ENCODE results near the gene SLC9A1. TPM values are rescaled to one million over a fixed set of nuclear protein-coding genes. Genes with fewer than 3 reads are reported as not detected.
"Not testable (repeated sequence)": the region's sequence is repeated elsewhere in the genome, so short reads cannot be mapped to it uniquely, and the experiment has no call there.

Gene SLC9A1
- total RNA-seq = 10 to 100 TPM; 63.6 to 99.6 TPM

DNA sequence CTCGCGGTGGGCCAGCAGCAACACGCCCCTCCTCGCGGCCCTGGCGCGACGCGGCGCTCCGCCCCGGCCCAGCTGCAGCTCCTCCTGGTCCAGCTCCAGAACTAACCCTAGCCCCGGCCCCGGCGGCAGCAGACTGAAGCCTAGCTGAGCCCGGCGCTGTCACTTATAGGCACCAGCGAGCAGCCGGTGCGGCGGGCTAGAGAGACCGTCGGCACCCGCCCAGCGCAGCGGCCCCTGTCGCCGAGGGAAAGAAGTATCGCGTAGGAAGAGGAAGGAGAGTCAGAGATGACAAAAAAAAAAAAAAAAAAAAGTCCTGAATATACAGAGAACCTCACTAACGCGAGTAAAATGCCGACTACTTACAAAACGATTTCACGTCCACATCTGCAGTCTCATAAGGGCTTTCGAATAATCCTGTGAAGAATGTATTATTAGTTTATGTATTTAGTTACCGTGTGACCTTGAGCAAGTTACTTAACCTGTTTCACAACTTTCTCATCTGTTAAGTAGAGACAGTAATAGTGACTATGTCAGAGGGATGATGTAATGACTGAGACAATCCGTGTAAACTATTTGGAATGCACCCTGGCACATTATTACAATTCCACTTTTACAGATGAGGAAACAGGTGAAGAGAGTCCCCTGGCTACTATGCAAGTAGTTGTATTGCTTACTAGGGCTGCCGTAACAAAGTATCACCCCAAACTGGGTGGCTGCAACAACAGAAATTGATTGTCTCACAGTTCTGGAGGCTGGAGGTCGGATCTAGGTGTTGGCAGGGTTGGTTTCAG is at the start of gene SLC9A1:
SLC9A1 (minus strand) TSS at position 135 of the 791 bp plus-strand sequence. CDS start 791 bp downstream, outside the sequence.
- peak within 1 kb of the TSS; percentile 65 for H3K27ac ChIP-seq
- H3K4me1 ChIP-seq = peaks cover 29% of the 10 kb centered on the region
- intact Hi-C loops (cut with DNase I) = loop anchor here (5.0 kb wide), 1 partner anchor 43 kb away; no protein-coding TSS in a partner anchor
- peak within 1 kb of the TSS; percentile 83 for H3K4me3 ChIP-seq
- TF ChIP-seq, protein P1, sequence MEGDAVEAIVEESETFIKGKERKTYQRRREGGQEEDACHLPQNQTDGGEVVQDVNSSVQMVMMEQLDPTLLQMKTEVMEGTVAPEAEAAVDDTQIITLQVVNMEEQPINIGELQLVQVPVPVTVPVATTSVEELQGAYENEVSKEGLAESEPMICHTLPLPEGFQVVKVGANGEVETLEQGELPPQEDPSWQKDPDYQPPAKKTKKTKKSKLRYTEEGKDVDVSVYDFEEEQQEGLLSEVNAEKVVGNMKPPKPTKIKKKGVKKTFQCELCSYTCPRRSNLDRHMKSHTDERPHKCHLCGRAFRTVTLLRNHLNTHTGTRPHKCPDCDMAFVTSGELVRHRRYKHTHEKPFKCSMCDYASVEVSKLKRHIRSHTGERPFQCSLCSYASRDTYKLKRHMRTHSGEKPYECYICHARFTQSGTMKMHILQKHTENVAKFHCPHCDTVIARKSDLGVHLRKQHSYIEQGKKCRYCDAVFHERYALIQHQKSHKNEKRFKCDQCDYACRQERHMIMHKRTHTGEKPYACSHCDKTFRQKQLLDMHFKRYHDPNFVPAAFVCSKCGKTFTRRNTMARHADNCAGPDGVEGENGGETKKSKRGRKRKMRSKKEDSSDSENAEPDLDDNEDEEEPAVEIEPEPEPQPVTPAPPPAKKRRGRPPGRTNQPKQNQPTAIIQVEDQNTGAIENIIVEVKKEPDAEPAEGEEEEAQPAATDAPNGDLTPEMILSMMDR (IDR thresholded peaks at IDR 0.05) = peak; percentile 76
- H3K27me3 ChIP-seq = no peaks in the 10 kb centered on the region
- no peaks in the 10 kb centered on the region for H3K9me3 ChIP-seq
- H3K36me3 ChIP-seq = no peaks in the 10 kb centered on the region
- peak within 1 kb of the TSS; percentile 86 to 91 for H3K9ac ChIP-seq (ENCODE audit: low read depth in 2 of 2, low read length in 2 of 2)
- peak; percentile 96 for DNase-seq

DNA sequence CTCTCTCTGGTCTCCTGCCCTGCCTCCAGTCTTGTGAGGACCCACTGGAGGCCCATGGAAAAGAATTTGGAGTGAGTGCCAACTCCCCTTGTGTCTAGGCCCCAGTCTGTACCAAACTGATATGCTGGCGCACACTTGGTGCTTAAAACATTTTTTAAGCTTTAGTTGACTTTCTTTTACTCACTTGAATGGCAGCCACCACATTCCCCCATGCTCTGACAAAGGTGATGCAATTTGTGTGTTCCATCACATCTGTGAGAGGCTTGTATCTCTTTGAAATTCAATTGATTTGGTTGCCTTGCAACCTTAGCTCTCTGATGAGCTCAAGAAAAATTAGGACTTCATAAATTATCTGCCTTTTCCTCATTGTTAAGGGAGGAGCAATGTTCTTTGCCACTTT is 49.0 kb upstream of the SLC9A1 start:
- intact Hi-C loops (cut with DNase I) = no loop called here
- TF ChIP-seq, protein P1 (IDR thresholded peaks at IDR 0.05) = no peak
- H3K4me1 ChIP-seq = no peaks in the 10 kb centered on the region
- no peaks in the 10 kb centered on the region for H3K36me3 ChIP-seq
- no peak for DNase-seq
- no peak overlapping the region for H3K27ac ChIP-seq
- H3K27me3 ChIP-seq = no peaks in the 10 kb centered on the region
- H3K9ac ChIP-seq (ENCODE audit: low read depth in 2 of 2, low read length in 2 of 2) = no peak overlapping the region
- H3K4me3 ChIP-seq = no peak overlapping the region
- no peaks in the 10 kb centered on the region for H3K9me3 ChIP-seq

DNA sequence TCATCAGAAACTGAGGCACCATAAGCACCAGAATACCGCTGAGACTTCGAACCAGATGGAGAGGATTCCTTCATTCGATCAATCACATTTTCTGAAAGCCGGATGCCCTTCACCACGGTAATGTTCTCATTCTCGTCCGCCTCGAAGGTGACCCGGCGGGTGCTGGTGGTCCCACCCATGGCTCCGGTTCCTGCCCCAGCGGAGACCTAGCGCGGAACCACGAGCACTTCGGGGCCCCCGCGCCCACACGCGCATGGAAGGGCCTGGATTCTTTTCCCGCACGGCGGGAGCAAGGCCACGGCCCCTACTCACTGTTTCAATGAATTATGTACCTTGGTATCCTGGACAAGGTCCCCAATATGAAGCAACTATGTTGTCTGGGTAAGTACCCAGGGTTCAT is 46.4 kb upstream of the SLC9A1 start:
- H3K4me1 ChIP-seq = no peaks in the 10 kb centered on the region
- TF ChIP-seq, protein P1 (IDR thresholded peaks at IDR 0.05) = no peak
- H3K9me3 ChIP-seq = no peaks in the 10 kb centered on the region
- H3K4me3 ChIP-seq = no peak overlapping the region
- H3K27me3 ChIP-seq = no peaks in the 10 kb centered on the region
- intact Hi-C loops (cut with DNase I) = no loop called here
- no peak for DNase-seq
- no peak overlapping the region for H3K9ac ChIP-seq (ENCODE audit: low read depth in 2 of 2, low read length in 2 of 2)
- no peaks in the 10 kb centered on the region for H3K36me3 ChIP-seq
- H3K27ac ChIP-seq = no peak overlapping the region

DNA sequence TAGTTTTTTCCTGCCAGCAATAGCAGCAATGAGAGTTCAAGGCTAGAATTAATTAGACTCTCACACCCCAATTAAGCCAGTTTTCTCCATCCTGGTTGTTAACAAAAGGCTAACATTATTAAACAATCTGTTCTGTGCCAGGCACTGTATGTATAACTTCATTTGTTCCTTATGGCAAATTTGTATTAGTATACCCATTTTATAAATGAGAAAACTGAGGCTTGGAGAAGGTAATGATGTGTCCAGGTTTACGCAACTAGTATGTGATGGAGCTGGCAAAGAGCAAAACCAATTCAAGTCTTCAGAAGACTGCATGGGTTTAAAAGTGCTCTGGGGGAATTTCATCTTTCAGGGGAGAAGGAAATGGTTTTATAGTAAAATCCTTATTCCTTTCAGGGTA is 38.3 kb upstream of the SLC9A1 start:
- no peaks in the 10 kb centered on the region for H3K27me3 ChIP-seq
- H3K36me3 ChIP-seq = no peaks in the 10 kb centered on the region
- H3K27ac ChIP-seq = peak overlapping the region; percentile 86
- H3K9ac ChIP-seq (ENCODE audit: low read depth in 2 of 2, low read length in 2 of 2) = peak overlapping the region in 1 of 2 donors; percentile 51
- TF ChIP-seq, protein P1 (IDR thresholded peaks at IDR 0.05) = no peak
- no peak overlapping the region for H3K4me3 ChIP-seq
- H3K9me3 ChIP-seq = no peaks in the 10 kb centered on the region
- peaks cover 11% of the 10 kb centered on the region for H3K4me1 ChIP-seq
- no peak for DNase-seq
- intact Hi-C loops (cut with DNase I) = no loop called here

DNA sequence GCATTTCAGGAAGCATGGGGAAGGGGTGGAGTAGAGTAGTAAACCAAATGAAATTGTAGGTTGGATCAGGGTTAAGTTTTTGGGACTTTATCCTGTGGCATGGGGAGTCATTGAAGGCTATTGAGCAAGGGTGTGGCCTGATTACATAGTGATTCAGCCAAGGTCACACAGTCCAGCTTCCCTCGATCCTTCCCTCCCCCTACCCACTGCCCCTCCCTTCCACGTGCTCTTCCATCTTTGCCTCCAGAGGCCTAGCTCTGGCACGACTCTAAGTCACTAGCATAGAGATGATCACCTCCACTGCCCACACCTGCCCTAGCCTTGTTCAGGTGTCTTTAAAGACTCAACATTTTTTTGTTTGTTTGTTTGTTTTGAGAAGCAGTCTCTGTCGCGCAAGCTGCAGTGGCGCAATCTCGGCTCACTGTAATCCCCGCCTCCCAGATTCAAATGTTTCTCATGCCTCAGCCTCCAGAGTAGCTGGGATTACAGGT is 37.2 kb upstream of the SLC9A1 start:
- TF ChIP-seq, protein P1 (IDR thresholded peaks at IDR 0.05) = no peak

DNA sequence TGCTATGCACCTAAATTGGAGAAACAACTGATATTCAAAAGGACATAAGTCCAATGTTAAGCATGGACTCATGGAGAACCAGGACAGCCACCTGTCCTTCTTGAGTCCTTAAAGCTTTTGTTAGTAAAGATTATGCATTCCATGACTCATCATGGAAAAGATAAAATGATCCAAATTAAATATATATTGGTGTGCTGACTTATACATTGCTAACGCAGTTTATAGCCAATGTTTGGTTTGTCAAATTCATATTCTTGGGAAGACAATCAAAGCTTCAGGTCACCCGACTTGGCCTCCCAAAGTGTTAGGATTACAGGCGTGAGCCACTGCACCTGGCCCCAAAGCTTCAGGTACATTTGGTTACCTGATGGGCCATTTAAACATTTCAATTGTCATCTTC is 29.7 kb upstream of the SLC9A1 start:
- intact Hi-C loops (cut with DNase I); H3K27me3 ChIP-seq; H3K27ac ChIP-seq; H3K36me3 ChIP-seq; H3K4me3 ChIP-seq; H3K9ac ChIP-seq (ENCODE audit: low read depth in 2 of 2, low read length in 2 of 2); H3K9me3 ChIP-seq; DNase-seq; H3K4me1 ChIP-seq: not testable (repeated sequence)

More for the DNA sequence above, 37.2 kb upstream of the SLC9A1 start:
- Histone ChIP-seq H3K27me3 (no peaks in the 10 kb centered on the region), H3K27ac (peak overlapping the region; percentile 86), H3K4me3 (no peak overlapping the region), H3K36me3 (no peaks in the 10 kb centered on the region), H3K9ac (ENCODE audit: low read depth in 2 of 2, low read length in 2 of 2) (peak overlapping the region in 1 of 2 donors; percentile 7), H3K9me3 (no peaks in the 10 kb centered on the region), H3K4me1 (peaks cover 11% of the 10 kb centered on the region)
- DNase-seq = peak; percentile 80
- intact Hi-C loops (cut with DNase I) = no loop called here

All from colonic mucosa (tissue), 4 donors.